Epidermal melanocyte (primary cell): Measurements from ENCODE around the gene EIF4H.
"Not testable (repeated sequence)": the region's sequence is repeated elsewhere in the genome, so short reads cannot be mapped to it uniquely, and the experiment has no call there.

Experiments used
- DNase-seq: peaks from one replicate; pipeline ENCODE4 v3.0.0; 2011; ENCODE audit warnings: low spot score; ENCODE audit not compliant: insufficient read length

EIF4H gene

GRCh38 chr7:74197449-74198124, 23.4 kb downstream of the EIF4H start:
- no peak for DNase-seq

- DNase-seq: no peak
These were observed 25.6 kb downstream of the EIF4H start for GRCh38 chr7:74199551-74200355.

GRCh38 chr7:74202841-74203556, 28.8 kb downstream of the EIF4H start:
- DNase-seq: peak; percentile 34

- no peak for DNase-seq
These were observed 29.9 kb downstream of the EIF4H start for GRCh38 chr7:74203956-74204618.

GRCh38 chr7:74206052-74206451, 31.9 kb downstream of the EIF4H start:
- not testable (repeated sequence) for DNase-seq

- DNase-seq: peak; percentile 80
These were observed 32.5 kb downstream of the EIF4H start for GRCh38 chr7:74206589-74207120.

- no peak for DNase-seq
These were observed 33.4 kb downstream of the EIF4H start for GRCh38 chr7:74207586-74207985.

GRCh38 chr7:74208241-74208640, 34.1 kb downstream of the EIF4H start:
- DNase-seq: not testable (repeated sequence)

- no peak for DNase-seq
These were observed 38.5 kb downstream of the EIF4H start for GRCh38 chr7:74212661-74213060.

- DNase-seq: no peak
These were observed 40.9 kb downstream of the EIF4H start for GRCh38 chr7:74214816-74215630.

GRCh38 chr7:74215921-74216320, 41.8 kb downstream of the EIF4H start:
- no peak for DNase-seq

- no peak for DNase-seq
These were observed 42.2 kb downstream of the EIF4H start for GRCh38 chr7:74216361-74216761.

GRCh38 chr7:74217455-74218342, 43.5 kb downstream of the EIF4H start:
- DNase-seq: no peak

- DNase-seq: no peak
These were observed 44.2 kb downstream of the EIF4H start for GRCh38 chr7:74218343-74218698.

GRCh38 chr7:74219416-74219815, 45.3 kb downstream of the EIF4H start:
- DNase-seq: no peak

GRCh38 chr7:74220229-74220628, 46.1 kb downstream of the EIF4H start:
- no peak for DNase-seq

GRCh38 chr7:74221713-74222112, 47.6 kb downstream of the EIF4H start:
- DNase-seq: no peak

- no peak for DNase-seq
These were observed 48.9 kb downstream of the EIF4H start for GRCh38 chr7:74222851-74223710.
